ENCODE data around the gene DCUN1D3.
"Not testable (repeated sequence)": the region's sequence is repeated elsewhere in the genome, so short reads cannot be mapped to it uniquely, and the experiment has no call there.

DCUN1D3 gene

GRCh38 chr16:20818929-20819585, 81.1 kb downstream of the DCUN1D3 start:
- no peak for DNase-seq

GRCh38 chr16:20814784-20815183, 85.4 kb downstream of the DCUN1D3 start:
- DNase-seq, result no peak

GRCh38 chr16:20812510-20812909, 87.6 kb downstream of the DCUN1D3 start:
- no peak for DNase-seq

- no peak for DNase-seq
Observed at GRCh38 chr16:20811889-20812439, 88.2 kb downstream of the DCUN1D3 start.

GRCh38 chr16:20807862-20808261, 92.3 kb downstream of the DCUN1D3 start:
- no peak for DNase-seq

GRCh38 chr16:20806168-20807050, 93.7 kb downstream of the DCUN1D3 start, which contains the start of the genes ERI2 and REXO5:
TSS of gene ERI2 (minus strand) at chr16:20806472. CDS start at chr16:20806430, 42 bp downstream.
TSS of gene REXO5 (plus strand) at chr16:20806527. CDS start at chr16:20806954, 427 bp downstream.
- DNase-seq, result peak; percentile 63

- DNase-seq, result not testable (repeated sequence)
Observed at GRCh38 chr16:20805684-20806167, 94.4 kb downstream of the DCUN1D3 start.
